GM19240 (cell line): ENCODE measurements around the gene CLASRP.
"Not testable (repeated sequence)": the region's sequence is repeated elsewhere in the genome, so short reads cannot be mapped to it uniquely, and the experiment has no call there.

ENCODE experiments used
- DNase-seq: peaks from one replicate; pipeline ENCODE4 v3.0.0; 2011; ENCODE audit warnings: low spot score; ENCODE audit not compliant: insufficient read length

Gene CLASRP

GRCh38 chr19:45103156-45103507 lies 64.3 kb downstream of the CLASRP start:
- DNase-seq: no peak

DNA sequence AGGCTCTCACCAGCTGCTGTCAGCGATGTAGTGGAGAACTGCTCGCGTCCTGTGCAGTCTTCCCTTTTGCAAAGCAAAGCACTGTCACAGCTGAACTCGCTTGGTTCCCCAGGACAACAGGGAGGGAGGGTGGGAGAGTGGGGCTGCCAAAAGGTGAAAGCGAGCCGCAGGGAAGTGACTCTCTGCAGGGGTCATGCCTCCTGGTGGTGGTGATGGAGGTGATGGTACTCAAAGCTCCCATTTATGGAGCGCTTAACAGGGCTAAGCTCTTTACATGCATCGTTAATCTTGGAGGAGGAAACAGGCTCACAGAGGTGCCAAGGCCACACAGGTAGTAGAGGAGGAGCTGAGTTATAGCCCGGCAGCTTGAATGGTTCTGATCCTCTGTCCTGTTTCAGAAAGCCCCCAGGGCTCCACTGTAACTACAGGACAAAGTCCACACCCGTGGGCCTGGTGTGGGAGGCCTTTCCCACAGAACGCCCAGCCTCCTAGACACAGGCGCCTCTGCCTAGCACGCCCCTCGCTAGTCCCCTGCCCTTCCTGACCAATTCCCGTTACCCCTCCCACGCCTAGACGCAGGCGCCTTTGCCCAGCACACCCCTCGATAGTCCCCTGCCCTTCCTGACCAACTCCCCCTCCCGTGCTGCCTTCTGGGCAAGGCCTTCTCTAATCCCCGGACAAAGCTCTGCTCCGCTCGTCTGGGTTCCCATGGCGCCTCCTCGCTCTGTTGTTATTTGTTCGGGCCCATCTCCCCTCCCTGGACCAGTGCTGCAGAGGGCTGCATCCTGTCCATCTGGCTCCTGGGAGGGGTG lies 64.9 kb downstream of the CLASRP start:
- no peak for DNase-seq

DNA sequence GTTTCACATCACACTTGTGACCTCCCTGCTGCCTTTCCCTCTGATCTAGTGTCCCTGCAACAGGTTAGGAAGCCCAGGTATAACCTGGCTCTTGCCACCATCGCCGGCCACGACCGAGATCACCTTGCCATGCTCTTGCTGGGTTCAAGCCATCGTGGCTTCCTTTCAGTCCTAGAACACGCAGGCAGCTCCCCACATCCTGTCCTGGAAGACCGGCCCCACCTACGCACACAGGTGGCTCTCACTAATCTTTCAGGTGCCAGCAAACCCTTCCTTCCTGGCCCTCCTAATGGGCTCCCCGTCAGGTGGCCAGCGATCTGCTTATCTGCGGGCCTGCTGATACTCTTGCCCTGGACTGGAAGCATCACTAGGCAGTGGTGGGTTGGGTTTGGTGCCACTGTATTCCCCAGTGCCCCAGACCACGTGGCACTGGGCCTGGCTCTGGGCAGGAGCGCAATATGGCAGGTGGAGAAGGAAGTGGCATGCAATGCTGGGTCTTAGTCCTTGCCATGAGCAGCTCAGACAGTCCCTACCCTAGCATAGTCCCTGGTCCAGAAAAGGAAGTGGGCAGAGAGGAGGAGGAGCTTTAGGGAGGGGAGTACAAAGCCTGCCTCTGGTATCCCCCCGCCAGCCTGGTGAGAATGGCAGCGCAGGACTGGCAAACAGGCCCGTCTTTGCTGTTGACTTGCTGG lies 66.0 kb downstream of the CLASRP start:
- no peak for DNase-seq

DNA sequence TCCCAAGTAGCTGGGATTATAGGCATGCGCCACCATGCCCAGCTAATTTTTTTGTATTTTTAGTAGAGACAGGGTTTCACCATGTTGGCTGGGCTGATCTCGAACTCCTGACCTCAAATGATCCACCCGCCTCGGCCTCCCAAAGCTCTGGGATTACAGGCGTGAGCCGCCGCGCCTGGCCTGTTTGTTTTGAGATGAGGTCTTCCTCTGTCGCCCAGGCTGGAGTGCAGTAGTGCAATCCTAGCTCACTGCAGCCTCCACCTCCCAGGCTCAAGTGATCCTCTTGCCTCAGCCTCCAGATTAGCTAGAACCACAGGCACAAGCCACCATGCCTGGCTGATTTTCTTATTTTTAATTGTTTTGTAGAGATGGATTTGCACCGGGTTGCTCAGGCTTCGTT lies 67.5 kb downstream of the CLASRP start:
- DNase-seq: not testable (repeated sequence)

DNA sequence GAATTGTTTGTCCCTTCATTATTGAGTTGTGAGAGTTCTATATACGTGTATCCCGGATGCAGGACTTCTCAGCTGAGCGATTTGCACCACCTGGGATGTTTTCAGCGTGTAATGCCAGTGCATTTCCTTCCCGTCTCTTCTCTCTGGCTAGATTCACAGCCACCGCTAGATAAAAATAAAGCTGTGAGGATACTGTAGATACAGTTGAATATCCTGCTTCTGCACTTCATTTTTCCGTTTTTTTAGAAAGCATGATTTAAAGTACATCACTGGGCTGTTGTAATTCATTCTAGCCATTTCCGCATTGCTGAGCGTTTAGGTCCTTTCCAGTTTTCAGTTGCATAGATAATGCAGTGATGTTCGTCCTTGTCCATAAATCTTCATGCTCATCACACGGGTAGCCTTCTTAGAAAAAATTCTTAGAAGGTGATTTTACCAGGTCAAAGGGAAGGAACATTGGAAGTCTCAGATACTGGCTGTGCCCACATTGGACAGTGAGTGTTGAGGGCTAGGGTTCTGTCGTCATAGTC lies 68.8 kb downstream of the CLASRP start:
- no peak for DNase-seq

DNA sequence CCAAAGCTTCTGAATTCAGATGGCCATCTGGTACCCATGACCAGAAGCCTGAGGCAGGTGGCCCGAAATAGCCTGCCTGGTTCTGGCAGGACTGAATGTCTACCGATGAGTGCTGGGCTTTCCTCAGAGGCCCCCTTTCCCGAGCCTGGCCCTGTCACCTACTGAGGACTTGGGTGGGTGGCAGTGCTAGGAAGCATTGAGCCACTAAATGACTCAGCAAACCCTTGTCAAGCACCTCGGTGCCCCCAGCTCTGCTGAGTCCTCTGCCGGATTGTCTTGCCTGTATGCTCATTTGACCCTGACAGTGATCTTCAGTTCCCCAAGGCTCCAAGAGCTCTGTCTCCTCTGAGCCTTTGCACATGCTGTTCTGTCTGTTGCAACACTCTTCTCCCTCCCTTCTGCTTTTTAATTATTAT lies 72.0 kb downstream of the CLASRP start:
- no peak for DNase-seq

DNA sequence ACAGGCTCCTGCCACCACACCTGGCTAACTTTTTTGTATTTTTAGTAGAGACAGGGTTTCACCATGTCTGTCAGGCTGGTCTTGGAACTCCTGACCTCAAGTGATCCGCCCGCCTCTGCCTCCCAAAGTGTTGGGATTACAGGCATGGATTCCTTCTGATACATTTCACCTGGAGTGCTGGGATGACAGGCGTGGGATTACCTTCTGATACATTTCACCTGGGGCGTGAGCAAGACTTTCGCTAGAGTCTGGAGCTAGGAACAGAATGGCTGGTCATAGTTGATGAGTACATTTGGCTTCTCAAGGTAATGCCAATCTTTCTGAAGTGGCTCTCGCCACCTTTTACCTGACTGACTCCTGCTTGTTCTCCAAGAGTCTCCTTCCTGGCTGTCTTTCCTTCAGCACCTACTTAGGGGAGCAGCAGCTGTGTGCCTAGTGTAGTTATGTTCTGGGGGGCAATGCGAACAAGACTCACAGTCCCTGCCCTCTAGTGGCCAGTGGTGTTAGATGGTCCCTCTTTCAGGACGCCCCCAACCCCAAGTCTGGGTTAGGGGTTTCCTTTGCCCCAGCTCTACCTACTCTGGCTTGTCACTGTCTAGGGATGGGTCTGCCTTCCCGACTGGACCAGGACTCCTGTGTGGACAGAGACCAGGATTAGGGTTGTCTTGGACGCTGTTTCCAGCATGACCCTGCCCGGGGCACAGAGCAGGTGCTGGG lies 73.4 kb downstream of the CLASRP start:
- DNase-seq: no peak

- no peak for DNase-seq
These were observed 74.8 kb downstream of the CLASRP start for GRCh38 chr19:45113628-45114027.

- DNase-seq: no peak
These were observed 75.3 kb downstream of the CLASRP start for GRCh38 chr19:45114116-45114515.

DNA sequence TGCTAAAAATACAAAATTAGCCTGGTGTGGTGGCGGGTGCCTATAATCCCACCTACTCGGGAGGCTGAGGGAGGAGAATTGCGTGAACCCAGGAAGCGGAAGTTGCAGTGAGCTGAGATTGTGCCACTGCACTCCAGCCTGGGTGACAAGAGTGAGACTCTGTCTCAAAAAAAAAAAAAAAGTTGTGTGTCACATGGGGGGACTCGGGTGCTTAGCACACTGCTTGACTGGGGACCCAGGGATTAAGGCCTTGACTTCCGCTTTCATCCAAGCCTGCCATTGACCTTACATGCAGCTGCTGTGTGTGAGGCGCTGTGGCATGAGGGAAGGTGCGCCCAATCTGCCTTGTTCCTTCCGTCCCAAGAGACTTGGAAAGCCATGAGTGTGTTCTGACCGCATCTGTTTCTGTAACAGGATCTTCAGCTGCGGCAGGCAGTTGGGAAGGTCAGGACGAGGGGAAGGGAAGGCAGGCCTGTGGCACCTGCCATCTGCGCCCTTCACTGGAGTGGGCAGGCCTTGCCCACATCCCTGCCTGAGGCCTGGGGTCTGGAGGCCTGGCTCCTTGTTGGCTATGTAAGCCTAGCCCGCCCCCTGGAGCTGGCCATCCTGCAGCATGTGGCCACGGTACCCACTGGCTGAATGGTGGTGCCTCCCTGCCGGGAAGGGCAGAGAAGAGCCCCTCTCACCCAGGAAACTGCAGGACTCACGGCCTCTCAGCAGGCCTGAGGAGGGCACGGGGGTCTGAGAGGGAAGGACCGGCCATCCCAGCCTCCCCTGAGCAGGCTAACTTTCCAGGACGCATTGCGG lies 77.2 kb downstream of the CLASRP start:
- no peak for DNase-seq

GRCh38 chr19:45117167-45117594 lies 78.3 kb downstream of the CLASRP start:
- DNase-seq: no peak

GRCh38 chr19:45117671-45118070 lies 78.8 kb downstream of the CLASRP start:
- no peak for DNase-seq

- DNase-seq: no peak
These were observed 79.3 kb downstream of the CLASRP start for GRCh38 chr19:45118106-45118505.

GRCh38 chr19:45118591-45119355 lies 79.9 kb downstream of the CLASRP start:
- DNase-seq: not testable (repeated sequence)

DNA sequence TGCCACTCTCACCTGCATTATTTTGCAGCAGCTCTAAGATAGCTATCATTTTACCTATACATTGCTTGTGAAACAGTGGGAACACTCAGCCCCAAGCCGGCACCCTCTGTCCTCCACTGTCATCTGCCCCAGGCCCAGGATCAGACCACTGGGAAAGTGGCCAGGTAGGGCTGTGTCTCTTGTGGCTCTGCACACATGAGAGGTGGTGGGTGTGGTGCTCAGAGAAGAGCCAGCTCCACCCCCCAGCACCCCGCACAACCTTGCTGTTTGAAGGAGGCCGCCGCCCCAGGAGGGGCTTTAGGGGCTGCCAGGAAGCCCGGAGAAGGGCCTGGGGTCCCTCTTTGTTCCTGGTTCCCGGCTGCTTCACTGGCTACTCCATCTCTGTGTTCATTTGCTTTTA lies 80.7 kb downstream of the CLASRP start:
- no peak for DNase-seq
